Measurements from ENCODE around the gene EIF3A. TPM values are rescaled to one million over a fixed set of nuclear protein-coding genes. Genes with fewer than 3 reads are reported as not detected.

EIF3A gene
- total RNA-seq, 6 experiments from 2014 or later = 41.6 to 69.5 (median 57.4) TPM

DNA sequence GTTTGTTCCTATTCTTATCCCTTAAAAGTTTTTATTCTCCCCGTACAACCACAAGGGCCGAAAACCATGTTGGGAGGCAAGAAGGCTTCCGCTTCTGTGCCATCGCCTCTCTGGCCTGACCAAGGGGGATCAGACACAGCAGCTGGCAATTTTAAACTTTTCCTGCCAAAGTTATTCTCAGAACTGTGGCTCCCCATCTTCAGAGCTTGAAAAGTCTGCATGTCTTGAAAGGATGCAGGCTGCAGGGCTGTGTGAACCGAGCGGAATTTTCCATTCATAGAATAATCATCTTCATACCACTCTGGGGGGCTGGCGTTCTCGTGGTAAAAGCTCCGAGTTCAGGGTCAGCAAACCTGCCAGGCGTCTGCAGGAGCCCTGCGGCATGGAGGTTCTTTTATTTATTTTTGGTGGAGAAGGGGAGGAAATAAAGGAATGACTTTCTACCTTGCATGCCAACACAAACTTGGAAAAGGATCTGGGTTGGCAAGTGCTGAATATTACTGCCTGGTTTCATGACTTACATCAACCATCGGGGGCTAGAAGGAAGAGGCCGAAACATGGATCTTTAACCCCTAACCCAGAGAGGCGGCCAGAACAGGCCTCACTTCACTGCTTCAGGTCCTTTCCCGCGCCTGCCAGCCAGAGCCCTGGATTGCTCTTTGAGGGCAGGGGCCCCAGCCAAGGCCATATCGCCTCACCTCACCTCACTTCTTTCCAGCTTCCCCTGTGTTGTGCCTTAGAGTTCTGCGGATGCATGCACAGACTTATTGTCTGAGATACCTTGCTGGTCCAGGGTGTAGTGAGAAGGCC is 54.1 kb downstream of the EIF3A start:
- TF ChIP-seq CTCF (IDR thresholded peaks at IDR 0.05) (no peak), POLR2A (IDR thresholded peaks at IDR 0.05) (no peak)
- 78% methylated on average over 7 of the region's 18 CpGs for WGBS (ENCODE audit: insufficient coverage, low coverage, low lambda C conversion rate, missing lambda C conversion rate)
- Histone ChIP-seq H3K4me1 (peaks cover 0 to 8% (median 2%) of the 10 kb centered on the region in 4 donors), H3K9me3 (no peaks in the 10 kb centered on the region), H3K27me3 (no peaks in the 10 kb centered on the region), H3K4me3 (no peak overlapping the region), H3K36me3 (no peaks in the 10 kb centered on the region), H3K27ac (no peak overlapping the region)
- no peak for DNase-seq
- no peak for ATAC-seq
- intact Hi-C loops (cut with DNase I) = no loop called here

DNA sequence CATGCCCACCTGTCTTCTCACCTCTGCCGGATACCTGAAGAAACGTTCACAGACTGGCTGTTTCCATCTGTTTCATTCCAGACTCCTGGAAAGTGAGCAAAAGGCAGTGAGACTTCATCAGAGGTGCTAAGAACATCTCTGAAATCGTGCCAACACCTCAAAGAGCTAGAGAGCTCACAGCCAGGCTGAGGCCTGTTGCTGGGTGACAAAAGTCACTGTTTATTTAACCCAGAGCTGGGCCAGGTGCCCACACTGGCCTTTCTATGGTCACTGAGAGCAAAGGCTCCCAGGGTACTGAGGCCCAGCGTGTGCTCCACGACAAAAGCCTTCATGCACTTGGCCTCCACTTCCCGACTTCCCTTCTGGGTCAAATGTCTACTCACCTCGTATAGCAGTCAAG is 54.8 kb downstream of the EIF3A start:
- Histone ChIP-seq H3K27ac (no peak overlapping the region), H3K27me3 (no peaks in the 10 kb centered on the region), H3K9me3 (no peaks in the 10 kb centered on the region), H3K4me1 (peaks cover 0 to 5% (median under 1%) of the 10 kb centered on the region in 4 donors), H3K36me3 (no peaks in the 10 kb centered on the region), H3K4me3 (no peak overlapping the region)
- TF ChIP-seq POLR2A (IDR thresholded peaks at IDR 0.05) (no peak), CTCF (IDR thresholded peaks at IDR 0.05) (no peak)
- DNase-seq = peak; percentile 57 to 64 (median 63)
- ATAC-seq = peak; percentile 34 to 73 (median 62)
- intact Hi-C loops (cut with DNase I) = no loop called here
- 65% methylated on average over 2 of the region's 7 CpGs for WGBS (ENCODE audit: insufficient coverage, low coverage, low lambda C conversion rate, missing lambda C conversion rate)

DNA sequence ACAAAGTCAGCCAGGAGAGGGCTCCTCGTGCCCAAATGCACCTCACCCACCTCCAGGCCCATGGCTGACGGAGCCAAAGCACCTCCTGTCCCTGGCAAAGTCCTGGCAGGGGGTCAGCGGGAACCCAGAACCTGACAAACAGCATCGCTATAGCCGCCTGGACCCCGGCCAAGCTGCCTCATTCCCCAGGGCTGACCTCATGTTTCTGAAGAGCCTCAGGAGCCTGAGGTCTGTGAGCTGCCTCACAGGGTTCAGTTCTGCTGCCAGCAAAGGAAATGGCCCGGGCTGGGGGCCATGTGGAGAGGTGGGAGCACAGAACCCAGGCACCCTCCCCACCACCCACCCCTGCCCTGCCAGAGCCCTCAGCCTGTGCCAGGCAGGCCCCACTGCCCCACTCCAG is 55.3 kb downstream of the EIF3A start:
- H3K9me3 ChIP-seq = no peaks in the 10 kb centered on the region
- no peak overlapping the region for H3K27ac ChIP-seq
- no peak for TF ChIP-seq CTCF (IDR thresholded peaks at IDR 0.05)
- no peak for TF ChIP-seq POLR2A (IDR thresholded peaks at IDR 0.05)
- 25% methylated on average over 2 of the region's 7 CpGs for WGBS (ENCODE audit: insufficient coverage, low coverage, low lambda C conversion rate, missing lambda C conversion rate)
- intact Hi-C loops (cut with DNase I) = no loop called here
- DNase-seq = peak; percentile 55 to 59 (median 58)
- ATAC-seq = peak in 2 of 4 donors; percentile 3 to 7
- H3K36me3 ChIP-seq = no peaks in the 10 kb centered on the region
- no peak overlapping the region for H3K4me3 ChIP-seq
- no peaks in the 10 kb centered on the region for H3K27me3 ChIP-seq
- peaks cover 0 to under 1% (median 0%) of the 10 kb centered on the region in 4 donors for H3K4me1 ChIP-seq

- intact Hi-C loops (cut with DNase I) = no loop called here
- Histone ChIP-seq H3K4me3 (no peak overlapping the region), H3K36me3 (no peaks in the 10 kb centered on the region), H3K27ac (no peak overlapping the region), H3K27me3 (no peaks in the 10 kb centered on the region), H3K9me3 (no peaks in the 10 kb centered on the region), H3K4me1 (no peaks in the 10 kb centered on the region)
- DNase-seq = no peak
- TF ChIP-seq POLR2A (IDR thresholded peaks at IDR 0.05) = no peak
- TF ChIP-seq CTCF (IDR thresholded peaks at IDR 0.05) = no peak
- WGBS (ENCODE audit: insufficient coverage, low coverage, low lambda C conversion rate, missing lambda C conversion rate) = 100% methylated on average over 1 of the region's 6 CpGs
- no peak for ATAC-seq
These were observed 55.7 kb downstream of the EIF3A start for GRCh38 chr10:119024882-119025281.
